OCI-M2 (cell line): ENCODE data around the gene LMTK2.

Experiments
- DNase-seq: peaks from one replicate; lab custom pipeline; 2025; ENCODE audit not compliant: unreplicated experiment; lab: John Stamatoyannopoulos, UW

The LMTK2 gene

DNA sequence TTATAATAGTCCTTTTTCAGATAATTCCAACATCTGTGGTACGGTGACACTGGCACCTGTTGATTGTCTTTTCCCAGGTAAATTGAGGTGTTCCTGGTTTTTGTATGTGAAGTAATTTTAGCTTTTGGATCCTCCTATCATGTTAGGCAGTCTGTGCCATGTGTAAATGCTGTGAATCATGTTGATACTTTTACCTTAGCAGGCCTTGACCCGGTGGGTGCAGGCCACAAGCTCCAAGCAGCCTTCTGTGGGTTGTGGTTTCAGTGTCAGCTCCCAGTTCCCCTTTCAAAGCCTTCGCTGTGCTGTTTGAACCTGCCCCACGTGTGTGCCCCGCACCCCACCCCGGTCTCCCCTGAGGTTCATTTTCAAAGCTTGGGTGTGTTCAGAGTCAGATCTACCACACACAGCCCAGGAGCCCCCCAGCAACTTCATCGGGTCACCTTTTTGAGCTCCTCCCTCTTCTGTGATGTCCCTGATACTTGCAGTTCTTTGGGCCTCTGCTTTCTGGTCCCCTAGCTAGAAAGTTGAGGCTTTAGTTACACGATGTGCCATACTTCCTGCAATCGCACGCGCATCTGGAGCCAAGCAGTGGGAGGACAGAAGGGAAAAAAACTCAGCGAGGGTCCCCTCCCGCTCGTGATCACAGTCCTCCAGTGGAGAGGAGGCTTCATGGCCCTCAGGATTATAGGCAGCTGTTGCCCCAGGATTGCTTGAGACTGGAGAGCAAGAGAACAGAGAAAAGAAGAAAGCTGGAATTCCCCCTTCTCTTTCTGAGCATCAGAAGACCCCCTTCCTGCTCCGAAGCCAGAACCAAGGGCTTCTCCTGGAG, 95.9 kb downstream of the LMTK2 start:
- DNase-seq = no peak

DNA sequence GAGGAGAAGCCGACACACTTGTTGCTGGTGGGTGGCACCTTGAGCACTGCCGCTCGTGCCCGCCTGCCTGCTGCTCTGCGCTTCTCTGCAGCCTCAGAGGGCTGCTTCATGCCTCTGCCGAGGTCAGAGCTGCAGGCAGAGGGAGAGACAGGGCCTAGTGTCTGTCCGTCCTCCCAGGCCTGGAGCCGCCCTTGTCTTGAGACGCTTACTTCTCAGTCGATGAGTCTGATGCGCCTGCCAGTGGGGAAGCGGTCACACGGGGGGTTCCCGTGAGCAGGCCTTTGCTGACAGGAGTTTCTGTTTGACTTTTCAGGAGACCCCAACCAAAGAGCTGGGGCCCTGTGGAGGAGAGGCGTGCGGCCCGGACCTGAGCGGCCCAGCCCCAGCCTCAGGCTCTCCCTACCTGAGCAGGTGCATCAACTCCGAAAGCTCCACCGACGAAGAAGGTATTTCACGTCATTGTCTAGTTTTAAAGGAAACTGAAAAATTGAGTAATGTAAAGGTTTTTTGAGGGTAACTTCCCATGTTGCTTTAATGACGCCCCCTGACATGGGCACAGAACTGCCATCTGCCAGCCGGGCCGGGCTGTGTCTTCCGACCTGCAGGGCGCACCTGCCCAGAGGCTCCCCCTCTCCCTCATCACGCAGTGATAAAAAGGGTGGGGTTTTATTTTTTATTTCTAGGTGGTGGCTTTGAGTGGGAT, 96.8 kb downstream of the LMTK2 start:
- DNase-seq = no peak

DNA sequence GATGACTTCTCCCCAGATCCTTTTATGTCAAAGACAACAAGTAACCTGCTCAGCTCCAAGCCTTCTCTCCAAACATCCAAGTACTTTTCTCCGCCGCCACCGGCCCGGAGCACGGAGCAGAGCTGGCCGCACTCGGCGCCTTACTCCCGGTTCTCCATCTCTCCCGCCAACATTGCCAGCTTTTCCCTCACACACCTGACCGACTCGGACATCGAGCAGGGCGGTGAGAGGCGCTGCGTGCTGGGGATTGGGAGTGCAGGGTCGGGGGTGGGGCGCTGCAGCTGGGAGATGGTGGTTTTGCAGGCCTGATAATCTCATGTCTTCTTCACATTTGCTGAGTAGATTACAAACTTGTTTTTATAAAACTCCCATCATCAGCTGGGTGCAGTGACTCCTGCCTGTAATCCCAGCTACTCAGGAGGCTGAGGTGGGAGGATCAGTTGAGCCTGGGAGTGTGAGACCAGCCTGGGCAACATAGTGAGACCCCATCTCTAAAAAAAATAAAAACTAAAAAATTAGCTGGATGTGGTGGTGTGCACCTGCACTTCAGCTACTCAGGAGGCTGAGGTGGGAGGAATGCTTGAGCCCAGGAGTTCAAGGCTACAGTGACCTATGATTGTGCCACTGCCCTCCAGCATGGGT, 97.4 kb downstream of the LMTK2 start:
- DNase-seq = no peak

DNA sequence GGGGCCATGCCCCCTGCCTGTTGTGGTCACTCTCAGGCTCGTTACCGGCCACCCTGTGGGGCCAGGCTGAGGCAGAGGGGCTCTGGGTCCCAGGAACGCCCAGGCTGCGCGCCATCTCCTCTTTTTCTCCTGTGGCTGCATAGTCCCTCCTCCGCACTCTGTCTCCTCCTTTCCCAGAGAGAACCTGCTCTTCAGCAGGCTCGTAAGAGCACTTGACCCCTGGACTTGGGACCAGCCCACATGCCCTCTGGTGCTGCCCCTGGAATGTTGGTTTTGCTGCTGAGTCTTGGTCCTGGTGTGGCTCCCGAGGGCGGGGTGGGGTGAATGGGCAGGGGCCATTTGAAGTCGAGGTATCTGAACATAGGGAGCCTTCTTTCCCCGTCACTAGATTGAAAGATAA, 98.0 kb downstream of the LMTK2 start:
- DNase-seq = no peak

GRCh38 chr7:98205162-98205845, 98.6 kb downstream of the LMTK2 start:
- no peak for DNase-seq

- DNase-seq = no peak
Observed at GRCh38 chr7:98206451-98207330, 100.0 kb downstream of the LMTK2 start.

DNA sequence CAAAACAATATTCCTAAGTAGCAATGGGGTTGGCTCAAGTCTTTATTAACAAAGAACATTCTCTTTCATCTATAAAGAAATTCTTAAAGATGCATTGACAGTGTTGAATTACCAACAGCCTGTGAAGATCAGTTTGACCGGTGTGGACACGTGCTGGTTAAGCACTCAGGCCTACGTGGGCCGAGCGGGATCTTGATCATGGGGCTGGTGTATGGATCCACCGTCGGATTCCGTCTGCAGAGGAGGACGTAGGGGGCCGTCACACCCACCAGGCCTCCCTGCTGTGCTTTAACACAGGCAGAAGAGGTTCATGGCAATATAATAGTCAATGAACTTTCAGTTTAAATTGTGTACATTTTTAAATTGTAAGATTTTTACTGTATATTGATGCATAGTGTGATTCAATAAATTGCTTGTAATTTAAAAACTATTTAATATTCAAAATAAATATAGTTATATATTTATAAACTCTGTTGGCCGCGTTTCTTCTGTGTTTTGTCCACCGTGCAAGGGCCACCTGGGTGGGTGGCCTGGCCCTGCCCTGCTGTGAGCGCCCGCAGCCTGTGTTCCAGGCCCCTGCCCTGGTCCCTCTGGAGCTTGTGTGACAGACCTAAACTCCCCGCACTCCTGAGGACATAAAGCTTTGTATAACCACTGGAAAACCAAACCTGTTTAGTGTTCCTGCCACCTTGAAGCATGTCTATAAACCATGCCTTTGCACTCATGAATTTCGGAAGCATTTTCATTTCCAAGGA, 102.7 kb downstream of the LMTK2 start:
- DNase-seq = no peak

DNA sequence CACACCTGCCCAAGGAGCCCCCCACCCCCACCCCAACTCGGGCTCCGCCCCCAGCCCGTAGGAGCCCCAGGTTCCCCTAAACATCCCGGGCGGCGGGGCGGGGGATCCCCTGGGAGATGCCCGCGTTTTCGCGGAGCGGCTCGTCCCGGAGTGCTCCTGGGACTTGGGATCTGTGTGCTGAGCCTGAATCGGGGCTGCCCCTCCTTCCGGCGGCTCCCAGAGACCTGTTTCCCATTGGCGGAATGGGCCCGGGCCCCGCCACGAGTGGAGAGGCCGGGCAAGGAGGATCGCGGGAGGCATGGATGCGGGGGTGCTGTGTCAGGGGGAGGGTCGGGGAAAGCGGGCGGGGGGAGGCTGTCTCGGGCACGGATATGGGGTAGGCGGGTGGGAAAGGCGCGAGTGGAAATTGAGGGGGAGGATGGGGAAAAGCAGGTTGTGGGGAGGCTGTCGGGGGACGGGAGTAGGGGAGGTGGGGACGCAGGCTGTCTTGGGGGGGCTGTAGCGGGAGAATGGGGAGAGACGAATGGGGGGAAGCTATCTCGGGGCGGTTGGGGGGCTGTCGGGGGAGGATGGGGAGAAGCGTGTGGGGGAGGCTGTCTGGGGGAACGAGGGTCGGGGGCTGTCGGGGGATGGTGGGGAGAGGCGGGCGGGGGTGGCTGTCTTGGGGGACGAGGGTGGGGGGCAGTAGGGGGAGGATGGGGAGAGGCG, 104.0 kb downstream of the LMTK2 start:
- no peak for DNase-seq

DNA sequence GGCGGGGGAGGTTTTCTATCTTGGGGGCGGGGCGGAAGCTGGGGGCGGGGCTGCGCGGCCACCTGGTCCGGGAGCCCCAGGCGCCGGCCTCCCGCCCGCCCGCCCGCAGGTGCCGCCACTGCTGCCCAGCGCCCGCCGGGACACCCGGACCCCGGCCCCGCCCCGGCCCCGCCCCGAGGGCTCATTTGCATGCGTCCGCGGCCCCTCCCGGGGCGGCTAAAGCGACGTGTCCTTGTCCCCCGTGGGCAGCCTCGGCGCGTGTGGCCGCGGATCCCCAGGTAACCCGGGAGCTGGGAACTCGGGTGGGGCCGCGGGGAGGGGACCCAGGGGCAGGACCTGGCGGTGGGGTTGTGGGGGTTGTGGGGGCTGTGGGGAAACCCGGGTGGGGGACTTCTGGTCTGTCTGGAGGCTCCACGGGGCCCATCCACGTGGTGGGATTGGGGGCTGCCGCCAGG, 104.6 kb downstream of the LMTK2 start, which contains the start of gene BHLHA15:
Gene BHLHA15, plus strand, starts transcription at position 219 of the 455 bp plus-strand sequence. CDS start 871 bp downstream, outside the sequence.
- DNase-seq = no peak

DNA sequence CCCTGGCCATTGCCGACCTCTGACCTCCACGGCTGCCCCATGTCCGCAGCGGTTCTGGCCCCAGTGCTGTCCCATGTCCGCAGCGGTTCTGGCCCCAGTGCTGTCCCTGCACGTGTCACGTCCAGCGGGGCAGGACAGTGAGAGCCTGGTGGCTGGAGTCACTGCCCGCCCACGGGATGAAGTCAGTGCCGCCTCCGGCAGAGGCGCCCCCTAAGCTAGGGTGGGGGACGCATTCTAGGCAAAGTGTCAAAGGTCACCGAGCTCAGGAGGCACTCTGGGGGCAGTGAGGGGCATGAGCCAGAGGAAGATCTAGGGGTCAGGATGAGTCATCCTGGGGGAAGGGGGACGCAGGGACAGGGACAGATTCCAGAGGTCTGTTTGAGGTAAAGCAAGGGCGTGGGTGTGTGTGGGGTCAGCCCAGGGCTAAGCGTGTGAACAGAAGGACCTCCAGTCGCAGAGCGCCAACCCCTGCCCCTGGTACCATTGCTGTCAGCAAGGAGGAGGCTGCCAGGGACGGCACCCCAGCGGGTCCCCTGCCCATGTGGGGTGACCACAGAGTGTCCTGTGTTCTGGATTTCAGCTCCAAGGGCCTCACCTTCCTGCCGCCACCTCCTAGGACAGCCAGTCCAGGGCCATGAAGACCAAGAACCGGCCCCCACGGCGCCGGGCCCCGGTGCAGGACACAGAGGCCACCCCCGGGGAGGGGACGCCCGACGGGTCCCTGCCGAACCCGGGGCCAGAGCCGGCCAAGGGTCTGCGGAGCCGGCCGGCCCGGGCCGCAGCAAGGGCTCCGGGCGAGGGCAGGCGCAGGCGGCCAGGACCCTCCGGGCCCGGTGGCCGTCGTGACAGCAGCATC, 105.2 kb downstream of the LMTK2 start:
- no peak for DNase-seq

DNA sequence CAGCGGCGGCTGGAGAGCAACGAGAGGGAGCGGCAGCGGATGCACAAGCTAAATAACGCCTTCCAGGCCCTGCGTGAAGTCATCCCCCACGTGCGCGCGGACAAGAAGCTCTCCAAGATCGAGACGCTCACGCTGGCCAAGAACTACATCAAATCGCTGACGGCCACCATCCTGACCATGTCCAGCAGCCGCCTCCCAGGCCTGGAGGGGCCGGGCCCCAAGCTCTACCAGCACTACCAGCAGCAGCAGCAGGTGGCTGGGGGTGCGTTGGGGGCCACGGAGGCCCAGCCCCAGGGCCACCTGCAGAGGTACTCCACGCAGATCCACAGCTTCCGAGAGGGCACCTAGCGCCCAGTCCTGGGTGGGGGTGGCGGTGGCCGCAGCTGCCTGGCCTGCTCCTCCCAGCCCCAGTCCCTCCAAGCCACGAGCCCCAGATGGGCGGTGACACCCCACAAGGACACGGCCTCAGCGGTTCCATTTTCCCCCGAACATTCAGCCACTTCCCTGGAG, 105.9 kb downstream of the LMTK2 start:
- DNase-seq = no peak

- DNase-seq = no peak
Observed at GRCh38 chr7:98213296-98213887, 106.7 kb downstream of the LMTK2 start.

DNA sequence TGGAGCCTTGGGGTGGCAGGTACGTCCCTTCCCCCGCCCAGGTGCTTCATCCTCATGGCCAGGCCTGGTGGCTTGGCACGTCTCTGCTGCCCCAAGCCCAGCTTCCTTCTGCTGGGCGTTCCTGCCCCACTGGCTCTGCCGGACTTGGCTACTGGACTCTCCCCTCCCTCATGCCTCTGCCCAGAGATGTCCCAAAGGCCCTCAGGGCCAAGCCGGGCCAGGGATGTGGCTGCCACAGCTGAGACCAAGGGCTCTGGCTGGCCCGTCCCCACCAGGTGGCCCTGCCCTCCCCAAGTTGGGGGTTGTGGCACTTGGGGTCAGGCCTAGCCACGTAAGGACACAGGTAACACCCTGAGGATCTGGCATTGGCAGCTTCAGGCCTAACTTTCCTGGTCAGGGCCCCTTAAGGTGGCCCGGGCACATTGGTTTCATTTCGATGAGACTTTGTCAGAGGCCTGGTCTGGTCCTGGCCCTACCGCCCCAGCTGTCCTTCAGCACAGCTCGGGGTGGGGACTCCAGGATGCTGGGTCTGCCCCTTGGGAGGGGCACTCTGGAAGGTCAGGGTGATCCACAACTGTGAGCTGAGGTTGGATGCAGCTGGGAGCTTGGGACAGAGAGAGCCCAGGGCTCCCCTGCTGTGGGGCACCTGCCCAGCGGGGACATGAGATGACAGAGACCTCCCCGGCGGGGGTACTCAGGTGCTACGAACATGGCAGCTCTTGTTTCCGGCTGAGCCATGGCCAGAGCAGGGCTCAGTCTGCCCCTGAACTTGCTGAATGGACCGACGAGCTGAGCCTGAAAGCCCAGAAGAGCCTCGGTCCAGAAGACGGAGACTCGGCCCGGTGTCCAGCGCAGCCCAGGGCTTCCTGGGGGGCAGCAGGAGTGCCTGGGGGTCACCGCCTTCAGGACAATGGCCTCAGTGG, 107.5 kb downstream of the LMTK2 start:
- no peak for DNase-seq

GRCh38 chr7:98214811-98215321, 108.2 kb downstream of the LMTK2 start:
- no peak for DNase-seq

- DNase-seq = no peak
Observed at GRCh38 chr7:98215561-98216495, 109.2 kb downstream of the LMTK2 start.
